SK-N-SH (cell line): ENCODE data around the gene SLCO3A1. TPM values are rescaled to one million over a fixed set of nuclear protein-coding genes. Genes with fewer than 3 reads are reported as not detected.

ENCODE experiments used
- CTCF ChIA-PET: fragments of 300-600, 350-600 bp; formaldehyde crosslinking; extraction: SDS; loops from one replicate; lab custom pipeline; 2021; lab: Yijun Ruan, JAX
- POLR2A ChIA-PET: fragments of 350-600 bp; sonication (Branson Sonifier 250); formaldehyde crosslinking; extraction: SDS; loops from one replicate; lab custom pipeline; 2020; ENCODE audit warnings: antibody characterized with exemption, inconsistent platforms; lab: Yijun Ruan, JAX
- DNase-seq: peaks from one replicate; pipeline ENCODE4 v3.0.0; 2012
- H2AFZ ChIP-seq: fragments of 200-600 bp; sonication (generic); 2 replicates; pipeline ENCODE4 v1.8.1; 2016; ENCODE audit warnings: antibody characterized with exemption, mild to moderate bottlenecking, low read depth
- H3F3A ChIP-seq: fragments of 200-600 bp; sonication (generic); replicated peaks from 2 replicates; pipeline ENCODE3; 2016; ENCODE audit warnings: antibody characterized with exemption, mild to moderate bottlenecking; ENCODE audit not compliant: insufficient read depth
- H3K27ac ChIP-seq, 2 experiments: fragments of 200-500 bp in 1 of 2; fragments of 200-600 bp in 1 of 2; sonication (Bioruptor generic) in 1 of 2; sonication (generic), shearing (Covaris generic) in 1 of 2; 2 replicates each; pipeline versions ENCODE4 v1.5.1 to v1.6.1; 2014 to 2016; ENCODE audit warnings: low read depth in 2 of 2, inconsistent platforms in 1 of 2, low read length in 1 of 2, mild to moderate bottlenecking in 1 of 2, mixed read lengths in 1 of 2
- H3K27me3 ChIP-seq: fragments of 200-600 bp; sonication (generic), shearing (Covaris generic); 2 replicates; pipeline ENCODE4 v1.6.1; 2016; ENCODE audit warnings: mixed run types; ENCODE audit not compliant: insufficient read depth
- H3K36me3 ChIP-seq, 2 experiments: fragments of 200-500 bp in 1 of 2; fragments of 200-600 bp in 1 of 2; sonication (Bioruptor generic) in 1 of 2; sonication (generic) in 1 of 2; replicated peaks in 1 of 2; 2 replicates each; pipeline versions ENCODE3 to v1.5.1; 2014 to 2016; ENCODE audit warnings: low read length in 1 of 2, mild to moderate bottlenecking in 1 of 2; ENCODE audit not compliant: insufficient read depth in 2 of 2, control insufficient read depth in 1 of 2
- H3K4me1 ChIP-seq, 2 experiments: fragments of 200-500 bp in 1 of 2; fragments of 200-600 bp in 1 of 2; sonication (Bioruptor generic) in 1 of 2; sonication (generic), shearing (Covaris generic) in 1 of 2; 2 replicates each; pipeline versions ENCODE4 v1.5.1 to v1.6.1; 2014 to 2016; ENCODE audit warnings: low read depth in 1 of 2, low read length in 1 of 2, mixed run types in 1 of 2; ENCODE audit not compliant: insufficient read depth in 2 of 2, control insufficient read depth in 1 of 2
- H3K4me2 ChIP-seq: fragments of 200-600 bp; sonication (generic), shearing (Covaris generic); 2 replicates; pipeline ENCODE4 v1.6.1; 2017; ENCODE audit warnings: mixed run types
- H3K4me3 ChIP-seq, 2 experiments: fragments of 200-500 bp in 1 of 2; fragments of 200-600 bp in 1 of 2; sonication (Bioruptor generic) in 1 of 2; sonication (generic), shearing (Covaris generic) in 1 of 2; 2 replicates each; pipeline versions ENCODE4 v1.5.1 to v1.8.1; 2014 to 2016; ENCODE audit warnings: low read depth in 2 of 2, inconsistent platforms in 1 of 2, low read length in 1 of 2, mild to moderate bottlenecking in 1 of 2, mixed read lengths in 1 of 2, moderate library complexity in 1 of 2
- H3K79me2 ChIP-seq: fragments of 200-600 bp; sonication (generic); 2 replicates; pipeline ENCODE4 v1.8.1; 2017; ENCODE audit warnings: mild to moderate bottlenecking; ENCODE audit not compliant: insufficient read depth
- H3K9ac ChIP-seq: fragments of 200-600 bp; sonication (generic); 2 replicates; pipeline ENCODE4 v1.6.1; 2017; ENCODE audit warnings: mixed run types
- H3K9me2 ChIP-seq: fragments of 200-600 bp; sonication (generic); 2 replicates; pipeline ENCODE4 v1.6.1; 2017; ENCODE audit warnings: mixed run types
- H3K9me3 ChIP-seq: fragments of 200-600 bp; sonication (generic); 2 replicates; pipeline ENCODE4 v1.6.1; 2017; ENCODE audit warnings: mixed run types, mild to moderate bottlenecking, moderate library complexity
- H4K20me1 ChIP-seq: fragments of 200-600 bp; sonication (generic); 2 replicates; pipeline ENCODE4 v1.6.1; 2017; ENCODE audit warnings: mild to moderate bottlenecking, mixed run types; ENCODE audit not compliant: insufficient read depth
- CHD2 ChIP-seq: fragments of 150-350 bp; IDR thresholded peaks from 2 replicates; pipeline ENCODE4 v1.6.1; 2018; ENCODE audit warnings: low read length; ENCODE audit not compliant: partially characterized antibody
- ELF1 ChIP-seq: IDR thresholded peaks from 2 replicates; pipeline ENCODE4 v1.4.0; 2012
- EP300 ChIP-seq, 2 experiments: IDR thresholded peaks; 2 replicates each; pipeline versions ENCODE4 v1.4.0 to v1.6.1; 2012; ENCODE audit warnings: borderline replicate concordance in 1 of 2, low read depth in 1 of 2, low read length in 1 of 2
- EZH2phosphoT487 ChIP-seq: fragments of 200-600 bp; sonication (generic); IDR thresholded peaks from 2 replicates; pipeline ENCODE4 v1.6.1; 2017; ENCODE audit warnings: low read depth, mixed run types, mild to moderate bottlenecking, antibody characterized with exemption, moderate library complexity, borderline replicate concordance
- GATA2 ChIP-seq: sonication (generic); formaldehyde crosslinking; IDR thresholded peaks from 2 replicates; pipeline ENCODE4 v1.5.0; 2020; ENCODE audit warnings: mild to moderate bottlenecking, missing genetic modification reagents
- MEF2A ChIP-seq: IDR thresholded peaks from 2 replicates; pipeline ENCODE4 v1.4.0; 2012; ENCODE audit warnings: low read depth, borderline replicate concordance
- MXI1 ChIP-seq: IDR thresholded peaks from 2 replicates; pipeline ENCODE4 v1.6.1; 2012; ENCODE audit warnings: mild to moderate bottlenecking, low read depth, low read length, improper control_type of control experiment
- NRF1 ChIP-seq: IDR thresholded peaks from 2 replicates; pipeline ENCODE4 v1.6.1; 2012; ENCODE audit warnings: low read depth, mild to moderate bottlenecking, low read length
- RAD21 ChIP-seq: IDR thresholded peaks from 2 replicates; pipeline ENCODE4 v1.6.1; 2012; ENCODE audit warnings: mild to moderate bottlenecking, low read length
- RCOR1 ChIP-seq: fragments of 150-350 bp; IDR thresholded peaks from 2 replicates; pipeline ENCODE4 v1.6.1; 2017; ENCODE audit warnings: antibody characterized with exemption, low read length
- RFX5 ChIP-seq: IDR thresholded peaks from 2 replicates; pipeline ENCODE4 v1.6.1; 2012; ENCODE audit warnings: mild to moderate bottlenecking, improper control_type of control experiment, low read length
- RXRA ChIP-seq: IDR thresholded peaks from 2 replicates; pipeline ENCODE4 v1.4.0; 2012; ENCODE audit warnings: low read depth, mild to moderate bottlenecking, borderline replicate concordance
- SIN3A ChIP-seq: IDR thresholded peaks from 2 replicates; pipeline ENCODE4 v1.6.1; 2012; ENCODE audit warnings: low read depth, mild to moderate bottlenecking, low read length, moderate library complexity, borderline replicate concordance
- SMC3 ChIP-seq: IDR thresholded peaks from 2 replicates; pipeline ENCODE4 v1.6.1; 2012; ENCODE audit warnings: low read depth, low read length, improper control_type of control experiment
- TAF1 ChIP-seq: IDR thresholded peaks from 2 replicates; pipeline ENCODE4 v1.6.1; 2012; ENCODE audit warnings: low read depth, mild to moderate bottlenecking, low read length, moderate library complexity, borderline replicate concordance
- YY1 ChIP-seq: IDR thresholded peaks from 2 replicates; pipeline ENCODE4 v1.4.0; 2012; ENCODE audit warnings: low read depth, mild to moderate bottlenecking
- WGBS: methylation state at CpG from one replicate; pipeline ENCODE4 v1.1.6; 2017; ENCODE audit warnings: low lambda C conversion rate; 5-methylcytosine and 5-hydroxymethylcytosine counted together
- polyA plus RNA-seq, 3 experiments: library from polyadenylated mRNA; depleted of rRNA; stranded (reverse); fragments of >200 nt; gene quantifications; 2 replicates each; pipeline ENCODE4 v1.2.3, GENCODE V29; 2012
- TF ChIP-seq, protein P1 (sequence below): fragments of 150-350 bp; IDR thresholded peaks from 2 replicates; pipeline ENCODE4 v1.6.1; 2016; ENCODE audit warnings: mild to moderate bottlenecking, low read depth, low read length
- TF ChIP-seq, protein P2 (sequence below): IDR thresholded peaks from 2 replicates; pipeline ENCODE4 v1.6.1; 2012; ENCODE audit warnings: mild to moderate bottlenecking, low read depth, low read length, moderate library complexity
- TF ChIP-seq, protein P3 (sequence below): IDR thresholded peaks from 2 replicates; pipeline ENCODE4; 2012
- TF ChIP-seq, protein P4 (sequence below): fragments of 200-600 bp; sonication (generic); IDR thresholded peaks from 2 replicates; pipeline ENCODE4 v1.6.1; 2017; ENCODE audit warnings: antibody characterized with exemption, mild to moderate bottlenecking, moderate library complexity

SLCO3A1 gene
- polyA plus RNA-seq, 1 of the 3 experiments (the other 2 are of a cell fraction) = 19.7 TPM

GRCh38 chr15:91970142-91970541 is 116.6 kb downstream of the SLCO3A1 start:
- no peaks in the 10 kb centered on the region for H3K27me3 ChIP-seq
- POLR2A ChIA-PET = no interaction called here
- H3K4me1 ChIP-seq = peaks cover 11 to 12% of the 10 kb centered on the region in 2 experiments
- H3K36me3 ChIP-seq = no peaks in the 10 kb centered on the region
- TF ChIP-seq CHD2 = no peak
- TF ChIP-seq SMC3 = no peak
- TF ChIP-seq GATA2 (CRISPR knock-in tag) = no peak
- TF ChIP-seq EP300 (IDR thresholded peaks at IDR 0.05; ENCODE audit: borderline replicate concordance in 1 of 2, low read depth in 1 of 2, low read length in 1 of 2) = no peak
- TF ChIP-seq, protein P1, sequence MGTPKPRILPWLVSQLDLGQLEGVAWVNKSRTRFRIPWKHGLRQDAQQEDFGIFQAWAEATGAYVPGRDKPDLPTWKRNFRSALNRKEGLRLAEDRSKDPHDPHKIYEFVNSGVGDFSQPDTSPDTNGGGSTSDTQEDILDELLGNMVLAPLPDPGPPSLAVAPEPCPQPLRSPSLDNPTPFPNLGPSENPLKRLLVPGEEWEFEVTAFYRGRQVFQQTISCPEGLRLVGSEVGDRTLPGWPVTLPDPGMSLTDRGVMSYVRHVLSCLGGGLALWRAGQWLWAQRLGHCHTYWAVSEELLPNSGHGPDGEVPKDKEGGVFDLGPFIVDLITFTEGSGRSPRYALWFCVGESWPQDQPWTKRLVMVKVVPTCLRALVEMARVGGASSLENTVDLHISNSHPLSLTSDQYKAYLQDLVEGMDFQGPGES = no peak
- TF ChIP-seq, protein P2, sequence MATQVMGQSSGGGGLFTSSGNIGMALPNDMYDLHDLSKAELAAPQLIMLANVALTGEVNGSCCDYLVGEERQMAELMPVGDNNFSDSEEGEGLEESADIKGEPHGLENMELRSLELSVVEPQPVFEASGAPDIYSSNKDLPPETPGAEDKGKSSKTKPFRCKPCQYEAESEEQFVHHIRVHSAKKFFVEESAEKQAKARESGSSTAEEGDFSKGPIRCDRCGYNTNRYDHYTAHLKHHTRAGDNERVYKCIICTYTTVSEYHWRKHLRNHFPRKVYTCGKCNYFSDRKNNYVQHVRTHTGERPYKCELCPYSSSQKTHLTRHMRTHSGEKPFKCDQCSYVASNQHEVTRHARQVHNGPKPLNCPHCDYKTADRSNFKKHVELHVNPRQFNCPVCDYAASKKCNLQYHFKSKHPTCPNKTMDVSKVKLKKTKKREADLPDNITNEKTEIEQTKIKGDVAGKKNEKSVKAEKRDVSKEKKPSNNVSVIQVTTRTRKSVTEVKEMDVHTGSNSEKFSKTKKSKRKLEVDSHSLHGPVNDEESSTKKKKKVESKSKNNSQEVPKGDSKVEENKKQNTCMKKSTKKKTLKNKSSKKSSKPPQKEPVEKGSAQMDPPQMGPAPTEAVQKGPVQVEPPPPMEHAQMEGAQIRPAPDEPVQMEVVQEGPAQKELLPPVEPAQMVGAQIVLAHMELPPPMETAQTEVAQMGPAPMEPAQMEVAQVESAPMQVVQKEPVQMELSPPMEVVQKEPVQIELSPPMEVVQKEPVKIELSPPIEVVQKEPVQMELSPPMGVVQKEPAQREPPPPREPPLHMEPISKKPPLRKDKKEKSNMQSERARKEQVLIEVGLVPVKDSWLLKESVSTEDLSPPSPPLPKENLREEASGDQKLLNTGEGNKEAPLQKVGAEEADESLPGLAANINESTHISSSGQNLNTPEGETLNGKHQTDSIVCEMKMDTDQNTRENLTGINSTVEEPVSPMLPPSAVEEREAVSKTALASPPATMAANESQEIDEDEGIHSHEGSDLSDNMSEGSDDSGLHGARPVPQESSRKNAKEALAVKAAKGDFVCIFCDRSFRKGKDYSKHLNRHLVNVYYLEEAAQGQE = no peak
- no peak for TF ChIP-seq TAF1
- TF ChIP-seq RFX5 = no peak
- TF ChIP-seq RAD21 = no peak
- TF ChIP-seq EZH2phosphoT487 = no peak
- no peak for TF ChIP-seq RXRA
- TF ChIP-seq, protein P3, sequence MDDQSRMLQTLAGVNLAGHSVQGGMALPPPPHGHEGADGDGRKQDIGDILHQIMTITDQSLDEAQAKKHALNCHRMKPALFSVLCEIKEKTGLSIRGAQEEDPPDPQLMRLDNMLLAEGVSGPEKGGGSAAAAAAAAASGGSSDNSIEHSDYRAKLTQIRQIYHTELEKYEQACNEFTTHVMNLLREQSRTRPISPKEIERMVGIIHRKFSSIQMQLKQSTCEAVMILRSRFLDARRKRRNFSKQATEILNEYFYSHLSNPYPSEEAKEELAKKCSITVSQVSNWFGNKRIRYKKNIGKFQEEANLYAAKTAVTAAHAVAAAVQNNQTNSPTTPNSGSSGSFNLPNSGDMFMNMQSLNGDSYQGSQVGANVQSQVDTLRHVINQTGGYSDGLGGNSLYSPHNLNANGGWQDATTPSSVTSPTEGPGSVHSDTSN = no peak
- TF ChIP-seq SIN3A = no peak
- no peak for TF ChIP-seq RCOR1
- TF ChIP-seq MEF2A = no peak
- no peak for TF ChIP-seq MXI1
- no peak for TF ChIP-seq YY1
- TF ChIP-seq NRF1 = no peak
- TF ChIP-seq, protein P4, sequence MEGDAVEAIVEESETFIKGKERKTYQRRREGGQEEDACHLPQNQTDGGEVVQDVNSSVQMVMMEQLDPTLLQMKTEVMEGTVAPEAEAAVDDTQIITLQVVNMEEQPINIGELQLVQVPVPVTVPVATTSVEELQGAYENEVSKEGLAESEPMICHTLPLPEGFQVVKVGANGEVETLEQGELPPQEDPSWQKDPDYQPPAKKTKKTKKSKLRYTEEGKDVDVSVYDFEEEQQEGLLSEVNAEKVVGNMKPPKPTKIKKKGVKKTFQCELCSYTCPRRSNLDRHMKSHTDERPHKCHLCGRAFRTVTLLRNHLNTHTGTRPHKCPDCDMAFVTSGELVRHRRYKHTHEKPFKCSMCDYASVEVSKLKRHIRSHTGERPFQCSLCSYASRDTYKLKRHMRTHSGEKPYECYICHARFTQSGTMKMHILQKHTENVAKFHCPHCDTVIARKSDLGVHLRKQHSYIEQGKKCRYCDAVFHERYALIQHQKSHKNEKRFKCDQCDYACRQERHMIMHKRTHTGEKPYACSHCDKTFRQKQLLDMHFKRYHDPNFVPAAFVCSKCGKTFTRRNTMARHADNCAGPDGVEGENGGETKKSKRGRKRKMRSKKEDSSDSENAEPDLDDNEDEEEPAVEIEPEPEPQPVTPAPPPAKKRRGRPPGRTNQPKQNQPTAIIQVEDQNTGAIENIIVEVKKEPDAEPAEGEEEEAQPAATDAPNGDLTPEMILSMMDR = no peak
- no peak for TF ChIP-seq ELF1
- no peak overlapping the region for H3K27ac ChIP-seq
- H2AFZ ChIP-seq = no peak overlapping the region
- no peak for DNase-seq
- peaks cover 27% of the 10 kb centered on the region; the same call in 1 of the 2 replicates for H3K79me2 ChIP-seq
- 84% methylated on average over 7 of the region's 7 CpGs for WGBS
- H3K9me2 ChIP-seq = no peaks in the 10 kb centered on the region
- CTCF ChIA-PET = no interaction called here
- peaks cover 19% of the 10 kb centered on the region for H3F3A ChIP-seq
- H3K4me3 ChIP-seq = no peak overlapping the region
- H3K9ac ChIP-seq = no peak overlapping the region
- 0 out of 2 replicates have a peak, but pooled peaks cover 9% of the 10 kb centered on the region for H4K20me1 ChIP-seq
- no peaks in the 10 kb centered on the region for H3K9me3 ChIP-seq
- no peak overlapping the region for H3K4me2 ChIP-seq
